RWPE2 (cell line): ENCODE results near the gene NOVA1.

Experiments
- ATAC-seq: fragments of 200-7000 bp; cut with Tn5 transposase; 3 replicates; pipeline ENCODE4 v1.9.1; 2021; ENCODE audit warnings: low read depth
- DNase-seq: peaks from one replicate; pipeline ENCODE4 v3.0.0-alpha.2; 2020; ENCODE audit warnings: low spot score
- H3K27ac ChIP-seq: fragments of 450-650 bp; 2 replicates; pipeline ENCODE4 v1.5.1; 2017; ENCODE audit warnings: mild to moderate bottlenecking; ENCODE audit not compliant: poor library complexity, severe bottlenecking
- H3K27me3 ChIP-seq: fragments of 250-450 bp; sonication (Bioruptor Pico); 2 replicates; pipeline ENCODE4 v1.5.1; 2021; ENCODE audit warnings: mild to moderate bottlenecking, moderate library complexity; ENCODE audit not compliant: insufficient read depth, poor library complexity, severe bottlenecking
- H3K36me3 ChIP-seq: fragments of 250-450 bp; sonication (Bioruptor Pico); 2 replicates; pipeline ENCODE4 v1.5.1; 2020; ENCODE audit warnings: low read depth, mild to moderate bottlenecking, moderate library complexity
- H3K4me1 ChIP-seq: fragments of 250-450 bp; sonication (Bioruptor Pico); 2 replicates; pipeline ENCODE4 v1.5.1; 2021; ENCODE audit warnings: mild to moderate bottlenecking, moderate library complexity; ENCODE audit not compliant: insufficient read depth, poor library complexity, severe bottlenecking
- H3K4me3 ChIP-seq: fragments of 250-450 bp; sonication (Bioruptor Pico); 2 replicates; pipeline ENCODE4 v1.5.1; 2021; ENCODE audit warnings: mild to moderate bottlenecking, moderate library complexity; ENCODE audit not compliant: severe bottlenecking
- H3K9me3 ChIP-seq: fragments of 250-450 bp; sonication (Bioruptor Pico); 2 replicates; pipeline ENCODE4 v1.5.1; 2021; ENCODE audit warnings: mild to moderate bottlenecking, moderate library complexity; ENCODE audit not compliant: severe bottlenecking
- CTCF ChIP-seq: fragments of 450-650 bp; IDR thresholded peaks from one replicate; pipeline ENCODE4 v1.5.1; 2017; ENCODE audit warnings: mild to moderate bottlenecking, moderate library complexity; ENCODE audit not compliant: poor library complexity, severe bottlenecking

NOVA1 gene

GRCh38 chr14:26499546-26499945 is 98.3 kb downstream of the NOVA1 start:
- Histone ChIP-seq H3K27me3 (peaks cover 11% of the 10 kb centered on the region), H3K36me3 (no peaks in the 10 kb centered on the region), H3K27ac (no peak overlapping the region), H3K9me3 (no peaks in the 10 kb centered on the region), H3K4me3 (no peak overlapping the region), H3K4me1 (no peaks in the 10 kb centered on the region)
- ATAC-seq (no peak), DNase-seq (no peak)
- TF ChIP-seq CTCF: no peak

GRCh38 chr14:26486922-26487321 is 110.9 kb downstream of the NOVA1 start:
- no peak for TF ChIP-seq CTCF
- ATAC-seq: no peak
- no peaks in the 10 kb centered on the region for H3K4me1 ChIP-seq

GRCh38 chr14:26484562-26484961 is 113.3 kb downstream of the NOVA1 start:
- no peaks in the 10 kb centered on the region for H3K9me3 ChIP-seq
- ATAC-seq (no peak), DNase-seq (no peak)
- no peak for TF ChIP-seq CTCF
- H3K27ac ChIP-seq: no peak overlapping the region
- H3K36me3 ChIP-seq: no peaks in the 10 kb centered on the region
- no peak overlapping the region for H3K4me3 ChIP-seq
- H3K4me1 ChIP-seq: no peaks in the 10 kb centered on the region
- peaks cover 7% of the 10 kb centered on the region for H3K27me3 ChIP-seq

More at GRCh38 chr14:26486922-26487321, 110.9 kb downstream of the NOVA1 start:
- Histone ChIP-seq H3K27me3 (no peaks in the 10 kb centered on the region), H3K9me3 (no peaks in the 10 kb centered on the region), H3K4me3 (no peak overlapping the region), H3K27ac (no peak overlapping the region), H3K36me3 (no peaks in the 10 kb centered on the region)
- no peak for DNase-seq

- H3K27me3 ChIP-seq: peaks cover 11% of the 10 kb centered on the region
- H3K4me1 ChIP-seq: no peaks in the 10 kb centered on the region
- TF ChIP-seq CTCF: no peak
- H3K27ac ChIP-seq: no peak overlapping the region
- H3K9me3 ChIP-seq: no peaks in the 10 kb centered on the region
- H3K4me3 ChIP-seq: no peak overlapping the region
- H3K36me3 ChIP-seq: no peaks in the 10 kb centered on the region
- DNase-seq (no peak), ATAC-seq (no peak)
These were observed 118.9 kb downstream of the NOVA1 start for GRCh38 chr14:26478967-26479366.

GRCh38 chr14:26466862-26467261 is 131.0 kb downstream of the NOVA1 start:
- Histone ChIP-seq H3K27me3 (no peaks in the 10 kb centered on the region), H3K4me3 (no peak overlapping the region), H3K27ac (no peak overlapping the region), H3K4me1 (no peaks in the 10 kb centered on the region), H3K36me3 (no peaks in the 10 kb centered on the region), H3K9me3 (no peaks in the 10 kb centered on the region)
- no peak for ATAC-seq
- no peak for TF ChIP-seq CTCF
- DNase-seq: no peak
